ACC112 (cell line): ENCODE data around the gene CBX4.

Experiments used
- H2AFZ ChIP-seq: fragments of 200-600 bp; sonication (generic); one replicate; pipeline ENCODE4 v1.6.0; 2017; ENCODE audit warnings: antibody characterized with exemption, low read length; ENCODE audit not compliant: unreplicated experiment
- H3K27ac ChIP-seq: fragments of 200-600 bp; sonication (generic); 2 replicates; pipeline ENCODE4 v1.5.1; 2014; ENCODE audit warnings: low read depth, mild to moderate bottlenecking, antibody characterized with exemption, low read length, moderate library complexity
- H3K27me3 ChIP-seq: fragments of 200-600 bp; sonication (generic); 2 replicates; pipeline ENCODE4 v1.6.1; 2014; ENCODE audit warnings: mild to moderate bottlenecking, antibody characterized with exemption, low read length, moderate library complexity, mixed read lengths; ENCODE audit not compliant: insufficient read depth
- H3K36me3 ChIP-seq: fragments of 200-600 bp; sonication (generic); 2 replicates; pipeline ENCODE4 v1.6.1; 2016; ENCODE audit warnings: mild to moderate bottlenecking, antibody characterized with exemption, low read length, moderate library complexity, mixed read lengths; ENCODE audit not compliant: insufficient read depth
- H3K4me1 ChIP-seq: fragments of 200-600 bp; sonication (generic); one replicate; pipeline ENCODE4 v1.6.1; 2016; ENCODE audit warnings: low read length, mixed read lengths; ENCODE audit not compliant: insufficient read depth, unreplicated experiment, control insufficient read depth
- H3K4me3 ChIP-seq: fragments of 200-600 bp; sonication (generic); 2 replicates; pipeline ENCODE4 v1.5.1; 2014; ENCODE audit warnings: mild to moderate bottlenecking, low read depth, low read length
- H3K79me2 ChIP-seq: fragments of 200-600 bp; sonication (generic); one replicate; pipeline ENCODE4 v1.6.0; 2016; ENCODE audit warnings: low read length; ENCODE audit not compliant: control insufficient read depth, unreplicated experiment, insufficient read depth

CBX4 gene

DNA sequence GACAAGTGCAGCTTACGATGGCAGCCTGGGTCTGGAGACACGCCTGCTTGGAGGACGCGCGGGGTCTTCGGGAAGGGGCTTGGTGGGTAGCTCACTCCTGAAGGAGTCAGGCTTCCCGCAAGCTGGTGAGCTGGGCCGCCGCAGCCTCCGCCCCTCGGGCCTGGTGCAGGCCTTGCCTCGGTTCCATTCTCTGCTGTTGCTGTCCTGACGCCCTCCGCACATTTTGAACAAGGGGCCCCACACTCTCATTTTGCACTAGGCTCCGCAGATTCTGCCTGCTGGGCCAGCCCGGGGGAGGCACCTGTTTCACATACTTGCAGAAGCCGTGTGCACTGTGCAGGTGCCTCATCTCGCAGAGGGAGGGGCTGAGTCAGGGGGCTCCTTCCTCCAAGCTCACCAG is 31.9 kb upstream of the CBX4 start:
- Histone ChIP-seq H3K4me1 (no peaks in the 10 kb centered on the region), H3K27ac (no peak overlapping the region), H2AFZ (no peak overlapping the region), H3K27me3 (peaks cover under 1% of the 10 kb centered on the region; the same call in 1 of the 2 replicates), H3K79me2 (no peaks in the 10 kb centered on the region), H3K4me3 (no peak overlapping the region), H3K36me3 (no peaks in the 10 kb centered on the region)

DNA sequence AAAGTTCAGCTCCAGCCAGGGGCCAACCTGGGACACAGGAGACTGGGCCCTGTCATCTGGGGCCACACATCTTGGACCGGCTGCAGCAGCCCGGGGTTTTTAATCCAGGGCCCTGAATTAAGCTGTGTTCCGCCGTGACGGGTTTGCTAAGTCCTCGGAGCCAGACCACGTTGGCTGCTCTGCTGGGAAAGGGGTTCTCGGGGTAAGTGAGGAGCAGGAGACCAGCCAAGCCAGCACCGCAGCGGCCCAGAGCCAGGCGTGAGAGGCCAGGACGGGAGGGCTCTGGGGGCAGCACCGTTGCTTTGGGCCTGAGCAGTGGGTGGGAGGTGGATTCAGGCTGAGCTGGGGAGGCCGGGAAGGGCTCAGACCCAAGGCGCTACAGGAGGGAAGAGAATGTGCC is 31.3 kb upstream of the CBX4 start:
- Histone ChIP-seq H3K27ac (no peak overlapping the region), H3K27me3 (peaks cover 6% of the 10 kb centered on the region; the same call in 1 of the 2 replicates), H3K4me3 (no peak overlapping the region)

DNA sequence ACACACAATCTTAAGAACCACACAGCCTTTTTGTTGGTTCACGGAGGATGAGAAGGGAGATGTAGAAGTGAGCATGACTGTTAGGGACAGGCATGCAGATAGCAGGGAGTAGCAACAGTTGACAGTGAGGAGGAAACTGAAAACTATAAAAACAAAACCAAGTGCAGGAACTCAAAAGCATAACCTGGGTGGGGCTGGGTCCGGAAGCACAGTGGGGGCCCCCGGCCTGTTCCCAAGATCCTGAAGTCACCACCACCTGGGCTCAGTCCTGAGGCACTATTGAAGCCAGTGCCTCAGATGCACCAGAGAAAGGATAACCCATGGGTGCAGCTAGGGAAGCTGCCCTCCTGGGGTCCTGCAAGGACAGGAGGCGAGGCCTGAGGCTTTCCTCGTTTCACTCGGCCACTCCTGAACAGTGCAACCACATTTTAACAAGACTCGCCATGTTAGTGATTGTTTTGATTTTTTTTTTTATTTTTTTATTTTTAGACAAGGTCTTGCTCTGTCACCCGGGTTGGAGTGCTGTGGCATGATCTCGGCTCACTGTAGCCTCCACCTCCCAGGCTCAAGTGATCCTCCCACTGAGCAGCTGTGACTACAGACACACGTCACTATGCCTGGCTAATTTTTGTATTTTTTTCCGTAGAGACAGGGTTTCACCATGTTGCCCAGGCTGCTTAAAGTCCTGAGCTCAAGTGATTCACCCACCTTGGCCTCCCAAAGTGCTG is 27.7 kb upstream of the CBX4 start:
- Histone ChIP-seq H3K27ac (no peak overlapping the region), H3K4me3 (no peak overlapping the region), H3K4me1 (peaks cover 4% of the 10 kb centered on the region), H3K36me3 (no peaks in the 10 kb centered on the region), H3K27me3 (peaks cover 20% of the 10 kb centered on the region), H3K79me2 (no peaks in the 10 kb centered on the region), H2AFZ (no peak overlapping the region)

More for the DNA sequence above, 31.3 kb upstream of the CBX4 start:
- H3K79me2 ChIP-seq, result no peaks in the 10 kb centered on the region
- H2AFZ ChIP-seq, result no peak overlapping the region
- no peaks in the 10 kb centered on the region for H3K36me3 ChIP-seq
- H3K4me1 ChIP-seq, result no peaks in the 10 kb centered on the region

DNA sequence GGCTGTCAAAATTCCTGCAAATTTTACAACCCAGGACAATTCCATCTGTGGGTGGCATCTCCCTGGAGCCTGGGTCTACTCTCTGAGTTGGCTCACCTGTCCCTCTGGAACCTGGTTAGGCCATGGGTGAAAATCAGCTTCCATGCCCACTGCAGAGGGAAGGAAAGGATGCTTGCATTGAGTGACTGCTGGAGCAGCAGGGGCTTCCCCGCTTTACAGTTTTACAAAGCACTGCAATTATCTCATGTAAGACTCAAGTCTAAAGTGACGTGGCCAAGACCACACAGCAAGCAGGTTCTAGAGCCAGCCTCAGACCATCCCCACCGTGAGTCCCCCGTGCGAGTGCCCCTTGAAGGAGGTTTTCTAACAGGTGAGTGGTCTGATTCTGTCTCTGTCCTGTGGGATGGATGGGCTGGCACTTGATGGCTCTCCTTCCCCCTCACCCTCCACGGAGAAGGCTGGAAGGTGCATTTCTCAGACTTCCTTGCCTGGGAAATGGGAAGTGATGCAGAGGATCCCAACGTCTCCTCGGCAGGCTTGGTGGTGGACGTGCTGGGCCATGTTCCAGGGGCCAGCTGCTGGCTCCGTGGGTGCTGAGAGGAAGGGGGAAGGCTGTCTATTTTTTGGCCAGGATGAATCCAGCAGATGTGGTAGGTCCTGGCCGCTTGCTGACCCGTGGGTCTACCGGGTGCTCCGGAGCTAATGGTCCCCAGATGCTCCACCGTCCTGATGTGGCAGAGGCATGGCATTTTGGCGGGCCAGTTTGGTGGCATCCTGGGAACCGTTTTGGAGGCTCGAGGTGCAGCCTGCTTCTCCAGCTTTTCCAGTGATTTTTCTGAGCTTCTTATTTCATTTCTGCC is 26.3 kb upstream of the CBX4 start:
- H3K4me3 ChIP-seq, result no peak overlapping the region
- H3K4me1 ChIP-seq, result peaks cover 6% of the 10 kb centered on the region
- H3K36me3 ChIP-seq, result no peaks in the 10 kb centered on the region
- no peak overlapping the region for H2AFZ ChIP-seq
- no peak overlapping the region for H3K27ac ChIP-seq
- H3K27me3 ChIP-seq, result peaks cover 24% of the 10 kb centered on the region
- H3K79me2 ChIP-seq, result no peaks in the 10 kb centered on the region

DNA sequence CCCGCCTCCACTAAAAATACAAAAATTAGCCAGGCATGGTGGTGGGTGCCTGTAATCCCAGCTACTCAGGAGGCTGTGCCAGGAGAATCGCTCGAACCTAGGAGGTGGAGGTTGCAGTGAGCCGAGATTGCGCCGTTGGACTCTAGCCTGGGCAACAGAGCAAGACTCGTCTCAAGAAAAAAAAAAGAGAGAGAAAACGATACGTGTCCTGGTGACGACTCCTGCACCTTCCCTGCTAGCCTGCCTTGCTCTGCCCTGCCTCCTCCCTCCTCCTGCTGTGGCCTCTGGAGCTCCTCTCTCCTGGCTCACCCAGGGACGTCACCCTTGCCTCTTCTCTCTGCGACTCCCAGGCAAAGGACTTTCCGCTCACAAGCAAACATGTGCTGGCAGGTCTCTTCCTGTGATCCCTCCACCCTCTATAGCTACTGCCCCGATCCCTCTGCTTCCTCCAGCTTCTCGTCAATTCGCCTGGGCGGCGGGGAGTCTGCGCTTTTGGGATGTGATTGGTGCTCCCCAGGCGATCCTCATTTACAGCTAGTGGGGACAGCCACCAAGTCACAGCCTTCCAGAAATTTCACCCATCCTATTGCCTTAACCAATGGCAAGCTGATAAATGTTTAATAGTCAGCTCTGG is 25.5 kb upstream of the CBX4 start:
- Histone ChIP-seq H2AFZ (no peak overlapping the region), H3K27me3 (peaks cover 24% of the 10 kb centered on the region), H3K27ac (no peak overlapping the region), H3K79me2 (no peaks in the 10 kb centered on the region), H3K4me3 (no peak overlapping the region), H3K36me3 (no peaks in the 10 kb centered on the region), H3K4me1 (peaks cover 6% of the 10 kb centered on the region)

DNA sequence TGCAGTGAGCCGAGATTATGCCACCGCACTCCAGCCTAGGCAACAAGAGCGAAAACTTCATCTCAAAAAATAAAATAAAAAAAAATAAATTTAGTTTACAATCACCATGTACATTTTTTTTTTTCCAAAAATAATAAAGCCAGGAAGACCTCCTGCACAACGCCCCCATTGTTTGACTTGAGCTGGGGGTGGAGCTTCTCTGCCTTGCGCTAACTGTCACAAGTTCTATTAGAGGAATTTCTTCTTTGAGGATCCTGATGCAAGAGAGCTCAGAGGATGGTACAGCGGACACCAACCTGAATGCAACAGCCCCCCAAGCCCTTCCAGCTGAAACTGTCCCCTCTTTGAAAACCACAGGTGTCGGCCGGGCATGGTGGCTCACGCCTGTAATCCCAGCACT is 24.9 kb upstream of the CBX4 start:
- no peak overlapping the region for H3K27ac ChIP-seq
- H3K4me3 ChIP-seq, result no peak overlapping the region
- H3K27me3 ChIP-seq, result peaks cover 24% of the 10 kb centered on the region
- no peak overlapping the region for H2AFZ ChIP-seq
- H3K4me1 ChIP-seq, result peaks cover 6% of the 10 kb centered on the region
- H3K79me2 ChIP-seq, result no peaks in the 10 kb centered on the region
- H3K36me3 ChIP-seq, result no peaks in the 10 kb centered on the region

DNA sequence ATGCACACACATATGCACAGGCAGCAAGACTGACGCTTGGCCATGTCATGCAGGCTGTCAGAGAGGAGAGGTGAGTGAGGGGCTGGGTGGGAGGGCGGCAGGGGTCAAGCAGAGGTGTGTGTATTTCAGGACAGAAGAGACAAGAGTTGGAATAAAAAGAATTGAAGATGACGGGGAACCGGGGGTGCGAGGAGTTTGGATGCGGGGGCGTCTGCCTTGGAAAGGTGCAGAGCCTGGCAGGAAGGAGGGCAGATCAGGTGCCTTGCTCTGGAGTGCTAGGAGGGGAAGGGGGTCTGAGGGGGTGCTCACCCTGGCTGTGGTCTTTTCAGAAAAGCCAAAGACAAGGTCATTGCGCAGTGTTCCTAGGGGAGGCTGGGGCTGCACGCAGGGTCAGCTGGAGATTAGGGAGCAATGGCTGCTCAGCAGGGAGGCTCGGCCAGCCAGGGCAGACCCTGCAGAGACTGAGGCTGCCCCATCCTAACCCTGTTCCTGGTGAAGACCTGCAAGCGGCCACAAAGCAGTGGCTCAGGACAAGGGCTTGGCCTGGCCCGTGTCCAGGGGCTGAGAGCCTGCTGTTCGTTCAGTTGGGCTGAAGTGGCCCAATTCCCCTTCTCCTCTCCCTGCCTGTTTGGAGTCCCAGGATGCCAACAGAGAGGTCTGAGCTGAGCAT is 23.7 kb upstream of the CBX4 start:
- Histone ChIP-seq H3K27me3 (peaks cover 24% of the 10 kb centered on the region), H3K4me1 (peaks cover 6% of the 10 kb centered on the region), H2AFZ (no peak overlapping the region), H3K27ac (no peak overlapping the region), H3K79me2 (no peaks in the 10 kb centered on the region), H3K4me3 (no peak overlapping the region), H3K36me3 (no peaks in the 10 kb centered on the region)

DNA sequence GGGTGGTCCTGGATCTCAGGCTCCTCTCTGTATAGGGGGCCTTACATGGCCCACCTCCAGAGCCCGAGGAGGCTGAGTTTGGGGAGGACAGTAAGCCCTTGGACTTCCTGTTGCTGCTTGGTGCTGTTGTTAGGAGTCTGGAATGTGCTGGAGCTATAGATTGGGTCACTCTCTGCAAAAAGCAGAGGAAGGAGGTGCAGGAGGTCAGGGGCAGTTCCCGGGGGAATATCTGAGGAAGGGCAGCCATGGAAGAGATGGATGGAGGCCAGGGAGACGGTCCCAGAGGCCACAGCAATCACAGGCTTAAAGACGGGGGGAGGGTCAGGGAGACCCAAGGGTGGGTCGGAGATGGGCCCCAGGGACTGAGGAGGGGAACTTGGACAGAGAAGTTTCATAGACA is 23.0 kb upstream of the CBX4 start:
- Histone ChIP-seq H3K27ac (no peak overlapping the region), H3K27me3 (peaks cover 24% of the 10 kb centered on the region), H2AFZ (no peak overlapping the region)

DNA sequence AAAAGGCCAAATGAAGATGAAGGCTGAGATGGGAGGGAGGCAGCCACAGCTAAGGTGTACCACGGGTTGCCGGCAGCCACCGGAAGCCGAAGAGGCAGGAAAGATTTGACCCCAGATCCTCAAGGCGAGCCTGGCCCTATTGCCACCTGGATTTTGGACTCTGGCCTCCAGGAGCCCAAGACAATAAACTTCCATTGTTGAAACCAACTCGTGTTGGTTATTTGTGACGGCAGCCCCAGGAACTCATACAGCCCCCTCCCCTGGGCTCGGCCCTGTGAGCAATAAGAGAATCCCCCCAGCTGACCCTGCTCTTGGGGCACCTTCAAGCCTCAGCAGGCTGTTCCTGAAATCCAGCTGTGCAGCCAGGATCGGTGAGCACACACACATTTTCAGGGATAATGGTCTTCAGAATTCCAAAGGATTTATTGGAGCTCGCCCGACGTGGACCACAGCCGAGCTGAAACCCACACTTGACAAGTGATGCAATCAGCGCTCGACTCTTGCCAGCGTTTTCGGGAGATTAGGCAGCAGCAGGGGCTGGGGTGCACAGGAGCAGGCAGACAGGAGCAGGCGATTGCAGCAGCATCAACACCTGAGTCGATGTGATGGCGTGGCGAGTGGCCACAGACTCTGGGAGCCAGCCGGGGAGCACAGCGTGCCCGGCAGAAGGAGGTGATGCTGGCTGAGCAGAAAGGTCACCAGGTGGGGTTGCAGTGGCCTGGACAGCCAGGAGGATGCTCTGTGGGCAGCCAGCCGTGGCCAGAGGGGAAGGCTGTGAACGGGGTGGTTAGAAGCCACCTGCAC is 22.4 kb upstream of the CBX4 start:
- no peak overlapping the region for H3K4me3 ChIP-seq
- H3K27me3 ChIP-seq, result peaks cover 24% of the 10 kb centered on the region

More for the DNA sequence above, 23.0 kb upstream of the CBX4 start:
- Histone ChIP-seq H3K79me2 (no peaks in the 10 kb centered on the region), H3K36me3 (no peaks in the 10 kb centered on the region), H3K4me3 (no peak overlapping the region), H3K4me1 (peaks cover 6% of the 10 kb centered on the region)

More for the DNA sequence above, 22.4 kb upstream of the CBX4 start:
- H3K36me3 ChIP-seq, result no peaks in the 10 kb centered on the region
- peaks cover 6% of the 10 kb centered on the region for H3K4me1 ChIP-seq
- H2AFZ ChIP-seq, result no peak overlapping the region
- H3K79me2 ChIP-seq, result no peaks in the 10 kb centered on the region
- H3K27ac ChIP-seq, result no peak overlapping the region
